ENCODE data around the gene TRMT61B.

DNA sequence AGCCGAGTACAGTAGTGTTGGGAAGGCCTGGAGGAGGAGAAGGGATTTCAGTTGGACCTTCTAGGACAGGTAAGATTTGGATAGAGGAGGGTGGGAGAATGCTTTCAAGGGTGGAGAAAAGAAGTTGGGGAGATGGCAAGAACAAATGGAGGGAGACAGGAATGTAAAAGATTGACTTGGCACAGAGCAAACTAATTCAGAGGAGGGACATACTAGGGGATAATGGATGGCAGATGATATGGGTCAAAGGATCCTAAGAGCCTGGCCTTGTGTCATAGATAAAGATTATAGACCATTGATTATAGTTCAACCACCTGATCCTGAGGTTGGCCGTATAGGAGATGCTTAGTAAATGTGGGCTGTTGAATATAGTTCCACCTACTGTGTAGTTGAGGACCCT lies 36.7 kb upstream of the TRMT61B start:
- TF ChIP-seq, protein P1, sequence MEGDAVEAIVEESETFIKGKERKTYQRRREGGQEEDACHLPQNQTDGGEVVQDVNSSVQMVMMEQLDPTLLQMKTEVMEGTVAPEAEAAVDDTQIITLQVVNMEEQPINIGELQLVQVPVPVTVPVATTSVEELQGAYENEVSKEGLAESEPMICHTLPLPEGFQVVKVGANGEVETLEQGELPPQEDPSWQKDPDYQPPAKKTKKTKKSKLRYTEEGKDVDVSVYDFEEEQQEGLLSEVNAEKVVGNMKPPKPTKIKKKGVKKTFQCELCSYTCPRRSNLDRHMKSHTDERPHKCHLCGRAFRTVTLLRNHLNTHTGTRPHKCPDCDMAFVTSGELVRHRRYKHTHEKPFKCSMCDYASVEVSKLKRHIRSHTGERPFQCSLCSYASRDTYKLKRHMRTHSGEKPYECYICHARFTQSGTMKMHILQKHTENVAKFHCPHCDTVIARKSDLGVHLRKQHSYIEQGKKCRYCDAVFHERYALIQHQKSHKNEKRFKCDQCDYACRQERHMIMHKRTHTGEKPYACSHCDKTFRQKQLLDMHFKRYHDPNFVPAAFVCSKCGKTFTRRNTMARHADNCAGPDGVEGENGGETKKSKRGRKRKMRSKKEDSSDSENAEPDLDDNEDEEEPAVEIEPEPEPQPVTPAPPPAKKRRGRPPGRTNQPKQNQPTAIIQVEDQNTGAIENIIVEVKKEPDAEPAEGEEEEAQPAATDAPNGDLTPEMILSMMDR (IDR thresholded peaks at IDR 0.05) = no peak
- no peak for TF ChIP-seq POLR2A (IDR thresholded peaks at IDR 0.05)

All from thyroid gland (tissue), 4 donors.